Right lobe of liver (tissue), 6 donors: ENCODE measurements around the gene DCDC1. TPM values are rescaled to one million over a fixed set of nuclear protein-coding genes. Genes with fewer than 3 reads are reported as not detected.

Experiments used
- ATAC-seq, 4 donors: fragments of 200-7000 bp; cut with Tn5 transposase; one replicate each; pipeline ENCODE4 v1.9.1; 2020; ENCODE audit warnings: mild to moderate bottlenecking in 4 of 4, moderate library complexity in 4 of 4
- DNase-seq, 3 donors: peaks; one replicate each; pipeline ENCODE4 v3.0.0-alpha.2; 2020
- H3K27ac ChIP-seq, 3 donors: fragments of 200-600 bp; one replicate each; pipeline ENCODE4 v1.8.0; 2022
- H3K27me3 ChIP-seq, 2 donors: fragments of 200-600 bp; one replicate each; pipeline ENCODE4 v1.8.0; 2022
- H3K36me3 ChIP-seq, 4 donors: fragments of 200-600 bp; sonication (generic) in 1 of 4; one replicate each; pipeline versions ENCODE4 v1.5.1 to v1.8.0; 2017 to 2022; ENCODE audit warnings: control low read depth in 1 of 4
- H3K4me1 ChIP-seq, 4 donors: fragments of 200-600 bp; sonication (generic) in 1 of 4; one replicate each; pipeline versions ENCODE4 v1.5.1 to v1.8.0; 2017 to 2022; ENCODE audit warnings: control low read depth in 1 of 4
- H3K4me3 ChIP-seq, 3 donors: fragments of 200-600 bp; one replicate each; pipeline ENCODE4 v1.8.0; 2022
- H3K9me3 ChIP-seq, 4 donors: fragments of 200-600 bp; sonication (generic) in 1 of 4; one replicate each; pipeline versions ENCODE4 v1.5.1 to v1.8.0; 2017 to 2022; ENCODE audit warnings: control low read depth in 1 of 4
- POLR2A ChIP-seq: fragments of 450-650 bp; IDR thresholded peaks from one replicate; pipeline ENCODE4 v1.6.1; 2017; ENCODE audit warnings: antibody characterized with exemption, mild to moderate bottlenecking
- WGBS: methylation state at CpG from one replicate; pipeline ENCODE4 v1.1.6; 2018; ENCODE audit warnings: low coverage, low lambda C conversion rate; ENCODE audit not compliant: insufficient coverage; ENCODE audit errors: missing lambda C conversion rate; 5-methylcytosine and 5-hydroxymethylcytosine counted together
- intact Hi-C, 2 donors: fragments of 100-400 bp; cut with DNase I; formaldehyde crosslinking; loops; one replicate each; pipeline versions ENCODE4 v1.11.2 to v1.14.1; 2022
- total RNA-seq, 6 experiments: library from RNA; depleted of rRNA in 2 of 6; stranded (reverse); fragments of >200 nt in 2 of 6; fragmentation: NEBNext Ultra II Directional in 3 of 6; extraction: Animal tissue kit (Norgen Biotek cat#: 25700) in 3 of 6; gene quantifications; one replicate each; pipeline versions ENCODE4 v1.1.0 to v1.2.4, GENCODE V29; 2016 to 2023
- TF ChIP-seq, protein P1 (sequence below), 4 donors: fragments of 200-600 bp in 3 of 4; fragments of 450-650 bp in 1 of 4; IDR thresholded peaks; one replicate each; pipeline versions ENCODE4 v1.5.1 to v1.8.0; 2016 to 2022; ENCODE audit warnings: antibody characterized with exemption in 4 of 4, mild to moderate bottlenecking in 2 of 4
- donor health status: DM: no; HTN: yes; CAD: no.
- donor health status: DM: no; HTN: no; CAD: no.
- donor health status: DM: no; HTN: no; CAD: no.
- donor health status: DM: no; HTN: yes; CAD: no.
- donor health status: DM: no; HTN: yes; CAD: no.

Gene DCDC1
- total RNA-seq, 6 experiments from 2014 or later, result 1.9 to 4.8 (median 2.6) TPM

- 29% methylated on average over 1 of the region's 1 CpG for WGBS
- DNase-seq (peak in 1 of 3 donors; percentile 52), ATAC-seq (peak in 3 of 4 donors; percentile 52 to 79 (median 71))
- Histone ChIP-seq H3K27ac (no peak overlapping the region), H3K4me1 (peaks cover 0 to 6% (median 0%) of the 10 kb centered on the region in 4 donors), H3K36me3 (no peaks in the 10 kb centered on the region), H3K27me3 (no peaks in the 10 kb centered on the region), H3K4me3 (no peak overlapping the region), H3K9me3 (no peaks in the 10 kb centered on the region)
- no peak for TF ChIP-seq POLR2A
- TF ChIP-seq, protein P1, sequence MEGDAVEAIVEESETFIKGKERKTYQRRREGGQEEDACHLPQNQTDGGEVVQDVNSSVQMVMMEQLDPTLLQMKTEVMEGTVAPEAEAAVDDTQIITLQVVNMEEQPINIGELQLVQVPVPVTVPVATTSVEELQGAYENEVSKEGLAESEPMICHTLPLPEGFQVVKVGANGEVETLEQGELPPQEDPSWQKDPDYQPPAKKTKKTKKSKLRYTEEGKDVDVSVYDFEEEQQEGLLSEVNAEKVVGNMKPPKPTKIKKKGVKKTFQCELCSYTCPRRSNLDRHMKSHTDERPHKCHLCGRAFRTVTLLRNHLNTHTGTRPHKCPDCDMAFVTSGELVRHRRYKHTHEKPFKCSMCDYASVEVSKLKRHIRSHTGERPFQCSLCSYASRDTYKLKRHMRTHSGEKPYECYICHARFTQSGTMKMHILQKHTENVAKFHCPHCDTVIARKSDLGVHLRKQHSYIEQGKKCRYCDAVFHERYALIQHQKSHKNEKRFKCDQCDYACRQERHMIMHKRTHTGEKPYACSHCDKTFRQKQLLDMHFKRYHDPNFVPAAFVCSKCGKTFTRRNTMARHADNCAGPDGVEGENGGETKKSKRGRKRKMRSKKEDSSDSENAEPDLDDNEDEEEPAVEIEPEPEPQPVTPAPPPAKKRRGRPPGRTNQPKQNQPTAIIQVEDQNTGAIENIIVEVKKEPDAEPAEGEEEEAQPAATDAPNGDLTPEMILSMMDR (IDR thresholded peaks at IDR 0.05), result no peak
- intact Hi-C loops, result no loop called here
Measured at GRCh38 chr11:30823119-30823518, 546.4 kb downstream of the DCDC1 start.

- Histone ChIP-seq H3K4me1 (peaks cover 0 to 2% (median 0%) of the 10 kb centered on the region in 4 donors), H3K4me3 (no peak overlapping the region), H3K9me3 (no peaks in the 10 kb centered on the region), H3K27me3 (no peaks in the 10 kb centered on the region), H3K27ac (no peak overlapping the region), H3K36me3 (no peaks in the 10 kb centered on the region)
- intact Hi-C loops, result no loop called here
- WGBS, result 80% methylated on average over 3 of the region's 3 CpGs
- TF ChIP-seq POLR2A, result no peak
- TF ChIP-seq, protein P1 (IDR thresholded peaks at IDR 0.05), result no peak
- DNase-seq (no peak), ATAC-seq (no peak)
Measured at GRCh38 chr11:30821438-30821965, 548.0 kb downstream of the DCDC1 start.

GRCh38 chr11:30818721-30819120, 550.8 kb downstream of the DCDC1 start:
- ATAC-seq (peak in 2 of 4 donors; percentile 20 to 39), DNase-seq (no peak)
- no peak overlapping the region for H3K4me3 ChIP-seq
- intact Hi-C loops, result no loop called here
- no peaks in the 10 kb centered on the region for H3K36me3 ChIP-seq
- no peaks in the 10 kb centered on the region for H3K9me3 ChIP-seq
- TF ChIP-seq, protein P1 (IDR thresholded peaks at IDR 0.05), result no peak
- TF ChIP-seq POLR2A, result no peak
- no CpG with 5 or more reads among the region's 2 CpGs for WGBS
- H3K27ac ChIP-seq, result no peak overlapping the region
- H3K27me3 ChIP-seq, result no peaks in the 10 kb centered on the region
- no peaks in the 10 kb centered on the region for H3K4me1 ChIP-seq

GRCh38 chr11:30816959-30817880, 552.3 kb downstream of the DCDC1 start:
- H3K9me3 ChIP-seq, result no peaks in the 10 kb centered on the region
- ATAC-seq (no peak), DNase-seq (no peak)
- no peaks in the 10 kb centered on the region for H3K36me3 ChIP-seq
- H3K27ac ChIP-seq, result no peak overlapping the region
- intact Hi-C loops, result no loop called here
- no peak overlapping the region for H3K4me3 ChIP-seq
- H3K27me3 ChIP-seq, result no peaks in the 10 kb centered on the region
- WGBS, result 45% methylated on average over 4 of the region's 4 CpGs
- H3K4me1 ChIP-seq, result no peaks in the 10 kb centered on the region
- no peak for TF ChIP-seq POLR2A
- TF ChIP-seq, protein P1 (IDR thresholded peaks at IDR 0.05), result no peak
